ENCODE data around the gene NEDD8.
"Not testable (repeated sequence)": the region's sequence is repeated elsewhere in the genome, so short reads cannot be mapped to it uniquely, and the experiment has no call there.

NEDD8 gene

GRCh38 chr14:24222987-24223386, 9.2 kb downstream of the NEDD8 start:
- DNase-seq (ENCODE audit: low spot score) = not testable (repeated sequence)

- DNase-seq (ENCODE audit: low spot score) = no peak
Observed at GRCh38 chr14:24219521-24219920, 12.6 kb downstream of the NEDD8 start.

DNA sequence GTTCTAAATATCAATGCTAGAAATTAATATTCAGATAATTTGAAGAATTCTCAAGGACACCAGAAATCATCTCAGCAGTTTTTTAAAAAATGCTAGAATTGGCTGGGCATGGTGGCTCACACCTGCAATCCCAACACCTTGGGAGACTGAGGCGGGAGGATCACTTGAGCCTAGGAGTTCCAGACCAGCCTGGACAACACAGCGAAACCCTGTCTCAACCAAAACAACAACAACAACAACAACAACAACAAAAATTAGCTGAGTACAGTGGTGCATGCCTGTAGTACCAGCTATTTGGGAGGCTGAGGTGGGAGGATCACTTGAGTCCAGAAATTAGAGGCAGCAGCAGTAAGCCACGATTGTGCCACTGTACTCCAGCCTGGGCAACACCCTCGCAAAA, 13.1 kb downstream of the NEDD8 start:
- no peak for DNase-seq (ENCODE audit: low spot score)

DNA sequence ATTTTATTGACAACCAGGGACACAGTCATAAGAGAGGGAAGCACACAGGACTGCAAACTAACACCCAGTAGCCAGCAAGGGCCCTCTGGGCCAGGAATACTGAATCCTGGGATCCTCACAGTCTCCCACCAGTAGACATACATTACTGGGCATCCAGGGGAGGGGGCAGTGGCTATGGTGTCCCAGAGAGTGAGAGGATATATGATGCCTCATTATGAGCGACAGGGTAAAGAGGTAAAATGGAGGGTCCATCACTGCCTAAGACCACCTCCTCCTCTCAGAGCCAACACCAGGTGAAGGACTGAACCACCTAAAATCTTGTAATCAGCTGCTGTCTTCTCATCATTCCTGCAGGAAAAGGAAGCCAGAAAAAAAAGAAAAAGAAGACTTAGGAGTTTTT, 15.3 kb downstream of the NEDD8 start:
- DNase-seq (ENCODE audit: low spot score) = not testable (repeated sequence)

DNA sequence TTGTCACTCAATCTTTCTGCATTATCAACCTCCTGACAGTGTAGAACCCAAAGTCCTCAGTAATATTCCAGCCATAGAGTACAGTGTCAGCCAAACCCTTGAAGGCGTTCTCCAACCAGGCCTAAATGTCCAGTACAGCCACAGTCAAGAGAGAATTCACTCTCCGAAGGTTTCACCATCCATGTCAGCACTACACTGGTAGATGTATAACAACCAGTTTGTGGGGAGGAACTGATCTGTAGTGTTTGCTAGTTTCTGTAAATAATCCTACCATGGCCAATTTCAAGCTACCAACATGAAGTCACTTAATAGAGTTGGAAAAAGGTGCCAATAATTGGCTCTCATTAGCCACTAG, 15.8 kb downstream of the NEDD8 start:
- DNase-seq (ENCODE audit: low spot score) = no peak

GRCh38 chr14:24215495-24216344, 16.4 kb downstream of the NEDD8 start, which contains the start of gene MDP1:
MDP1 (minus strand) TSS chr14:24216066; CDS start chr14:24215955, 111 bp downstream.
- peak; percentile 88 for DNase-seq (ENCODE audit: low spot score)

DNA sequence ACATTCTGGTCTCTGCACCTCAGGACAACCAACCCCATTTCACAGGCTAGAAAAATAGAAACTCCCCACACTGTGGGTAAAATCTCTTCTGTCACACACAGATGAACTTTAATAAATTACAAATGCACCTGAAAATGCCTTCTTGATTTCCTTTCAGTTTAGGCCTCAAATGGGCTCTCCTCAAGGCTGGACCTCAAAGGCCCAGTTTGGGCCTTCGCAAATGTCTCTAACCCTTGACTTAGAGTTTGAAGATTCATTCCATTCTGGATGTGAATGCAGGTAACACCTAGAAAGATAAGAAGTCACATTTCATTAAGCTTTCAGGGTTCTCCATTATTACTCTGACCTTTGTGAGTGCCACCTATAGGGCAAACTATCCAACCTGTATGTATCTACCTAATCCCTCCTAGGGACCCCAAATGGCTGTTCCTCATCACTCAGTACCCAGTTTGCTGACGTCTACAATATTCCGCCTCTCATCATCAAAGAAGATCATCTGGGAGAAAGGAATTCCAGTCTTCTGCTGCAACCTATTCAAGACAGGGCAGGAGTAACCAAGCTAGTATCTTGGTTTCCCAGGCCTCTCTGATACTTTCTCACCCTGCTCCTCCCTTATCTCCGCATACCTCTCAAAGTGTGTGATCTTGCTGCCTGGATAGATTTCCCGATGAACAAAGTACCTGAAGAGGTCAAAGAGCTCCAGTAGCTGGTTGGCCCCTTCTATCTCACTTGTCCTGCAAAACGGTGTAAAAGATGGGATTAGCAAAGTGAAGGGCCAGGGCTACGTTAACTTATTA, 18.1 kb downstream of the NEDD8 start:
- no peak for DNase-seq (ENCODE audit: low spot score)

- DNase-seq (ENCODE audit: low spot score) = peak; percentile 95
Observed at GRCh38 chr14:24212924-24213865, 19.0 kb downstream of the NEDD8 start, which contains the start of gene CHMP4A. CHMP4A (minus strand) TSS chr14:24213488; CDS start chr14:24213439, 49 bp downstream.

- DNase-seq (ENCODE audit: low spot score) = no peak
Observed at GRCh38 chr14:24211311-24211710, 20.9 kb downstream of the NEDD8 start.

DNA sequence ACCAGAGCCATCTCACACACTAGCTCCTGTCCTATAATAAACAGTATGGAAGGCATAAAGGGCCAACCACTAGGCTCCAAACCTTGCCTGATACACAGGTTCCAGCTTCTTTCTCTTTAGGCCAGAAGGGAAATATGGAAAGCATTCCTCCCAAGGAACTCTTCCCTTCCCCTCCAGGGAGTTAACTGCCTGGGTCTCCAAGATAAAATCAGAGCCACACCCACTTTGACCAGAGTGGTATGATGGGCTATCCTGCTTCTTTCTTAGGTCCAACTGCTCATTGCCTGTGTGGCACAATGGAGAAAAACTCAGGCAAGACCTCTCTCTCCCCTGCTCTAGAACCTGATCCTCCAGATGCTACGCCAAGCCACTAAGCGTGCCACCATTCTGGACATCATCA, 24.5 kb downstream of the NEDD8 start:
- DNase-seq (ENCODE audit: low spot score) = no peak

GRCh38 chr14:24207104-24207551, 25.0 kb downstream of the NEDD8 start:
- no peak for DNase-seq (ENCODE audit: low spot score)

DNA sequence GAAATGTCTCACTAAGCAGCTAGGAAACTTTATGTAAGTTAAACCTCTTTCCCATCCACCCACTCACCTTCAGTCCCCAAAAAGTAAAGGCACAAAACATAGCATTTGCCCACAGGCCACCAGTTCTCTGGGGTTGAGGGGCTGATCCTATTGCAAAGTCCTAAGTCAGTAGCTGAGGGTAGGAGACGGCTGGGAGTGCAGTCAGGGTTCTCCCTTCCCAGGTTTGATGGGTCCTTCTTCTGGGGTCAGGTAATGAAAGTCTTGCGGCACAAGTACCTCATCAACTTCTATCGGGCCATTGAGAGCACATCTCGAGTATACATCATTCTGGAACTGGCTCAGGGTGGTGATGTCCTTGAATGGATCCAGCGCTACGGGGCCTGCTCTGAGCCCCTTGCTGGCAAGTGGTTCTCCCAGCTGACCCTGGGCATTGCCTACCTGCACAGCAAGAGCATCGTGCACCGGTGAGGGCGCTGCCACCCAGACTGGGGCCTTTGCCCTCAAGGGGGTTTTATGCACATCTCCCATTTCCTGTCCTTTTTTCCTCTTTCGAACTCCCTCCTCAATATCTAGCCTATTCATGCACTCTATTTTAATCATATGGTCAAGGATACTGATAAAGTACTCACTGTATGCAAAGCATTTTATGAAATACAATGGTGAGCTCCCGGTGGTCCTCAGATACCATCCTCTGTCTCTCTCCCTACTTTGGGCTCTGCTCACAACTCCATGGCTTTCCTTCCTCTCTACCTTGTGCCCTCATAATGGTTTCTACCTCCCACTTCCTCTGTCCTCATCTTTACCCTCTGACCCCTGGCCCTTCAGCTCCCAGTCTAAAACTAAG, 25.7 kb downstream of the NEDD8 start:
- no peak for DNase-seq (ENCODE audit: low spot score)

DNA sequence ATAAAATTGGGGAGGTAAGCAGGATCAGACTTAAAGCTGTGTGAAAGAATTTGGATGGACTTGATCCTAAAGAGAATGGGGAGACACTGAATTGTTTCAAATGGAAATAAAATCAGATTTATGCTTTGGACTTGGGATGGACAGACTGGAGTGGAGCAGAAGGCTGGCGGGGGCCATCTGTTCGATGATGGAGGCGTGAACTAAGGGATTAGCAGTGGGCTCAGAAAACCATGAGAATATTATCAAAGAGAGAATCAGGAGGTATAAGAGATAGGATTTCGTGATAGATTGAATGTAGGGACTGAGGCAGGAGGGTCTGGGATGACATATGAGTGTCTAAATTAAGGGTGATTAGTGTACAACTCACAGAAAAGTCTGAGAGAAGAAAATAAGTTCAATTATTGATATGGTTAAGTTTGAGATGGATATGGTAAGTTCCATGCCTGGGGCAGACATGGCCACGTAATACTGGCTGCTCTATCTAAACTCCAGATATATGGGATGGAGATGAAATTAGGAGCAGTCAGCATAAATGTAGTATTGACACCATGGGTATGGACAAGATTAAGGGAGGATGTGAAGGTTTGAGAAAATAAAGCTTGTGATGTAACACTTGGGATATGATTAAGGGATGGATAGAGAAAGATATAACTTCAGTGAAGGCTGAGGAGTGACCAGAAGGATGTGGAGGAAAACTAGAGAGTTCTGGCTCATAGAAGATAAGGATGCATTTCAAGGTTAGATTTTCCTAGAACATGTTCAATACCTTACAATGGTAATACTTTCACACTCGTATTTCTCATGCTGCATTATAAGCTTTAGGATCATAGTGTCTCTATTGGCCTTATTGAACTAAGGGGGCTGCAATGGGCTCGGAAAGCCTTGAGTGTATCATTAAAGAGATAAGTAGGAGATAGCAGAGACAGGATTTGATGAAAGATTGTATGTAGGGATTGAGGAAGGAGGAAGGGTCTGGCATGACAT, 27.7 kb downstream of the NEDD8 start:
- no peak for DNase-seq (ENCODE audit: low spot score)

- DNase-seq (ENCODE audit: low spot score) = not testable (repeated sequence)
Observed at GRCh38 chr14:24203249-24203886, 28.8 kb downstream of the NEDD8 start.

DNA sequence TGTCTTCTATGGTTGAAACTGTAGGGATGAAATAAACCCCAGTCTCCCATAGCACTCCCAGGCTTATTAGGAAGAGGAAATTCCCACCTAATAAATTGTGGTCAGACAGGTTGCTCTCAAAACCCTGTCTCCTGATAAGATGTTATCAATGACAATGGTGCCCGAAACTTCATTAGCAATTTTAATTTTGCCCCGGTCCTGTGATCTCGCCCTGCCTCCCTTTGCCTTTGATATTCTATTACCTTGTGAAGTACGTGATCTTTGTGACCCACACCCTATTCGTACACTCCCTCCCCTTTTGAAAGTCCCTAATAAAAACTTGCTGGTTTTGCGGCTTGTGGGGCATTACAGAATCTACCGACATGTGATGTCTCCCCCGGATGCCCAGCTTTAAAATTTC, 29.6 kb downstream of the NEDD8 start:
- DNase-seq (ENCODE audit: low spot score) = not testable (repeated sequence)

GRCh38 chr14:24198814-24199524, 33.2 kb downstream of the NEDD8 start:
- DNase-seq (ENCODE audit: low spot score) = no peak

DNA sequence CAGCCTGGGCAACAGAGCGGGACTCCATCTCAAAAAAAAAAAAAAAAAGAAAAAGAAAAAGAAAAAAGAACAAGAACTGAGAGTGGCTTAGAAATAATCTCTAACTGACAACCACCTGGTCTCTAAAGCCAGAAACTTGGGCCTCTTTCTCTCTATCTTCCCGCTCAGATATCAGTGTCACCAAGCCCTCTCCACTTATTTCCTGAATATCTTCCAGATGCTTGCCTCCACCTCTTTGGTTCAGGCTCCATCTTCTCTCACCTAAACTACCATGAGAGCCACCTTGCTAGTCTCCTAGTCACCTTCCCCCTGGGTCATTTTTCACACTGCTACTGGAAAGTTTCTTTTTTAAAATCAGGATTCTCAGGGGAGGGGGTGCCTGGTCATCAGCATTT, 35.1 kb downstream of the NEDD8 start:
- no peak for DNase-seq (ENCODE audit: low spot score)

Data from CD4-positive, alpha-beta T cell treated with Interleukin-6 at 100 ng/mL for 8 hours (primary cell).